Renal cortex interstitium (tissue), 11 donors: Measurements from ENCODE around the gene TPPP. TPM values are rescaled to one million over a fixed set of nuclear protein-coding genes. Genes with fewer than 3 reads are reported as not detected.
A peak's percentile ranks its signal among the peaks of the same experiment; 100 is the strongest.

ENCODE experiments used
- DNase-seq, 11 donors: peaks; one replicate each; pipeline ENCODE4 v3.0.0-alpha.2; 2013; ENCODE audit warnings: low read depth in 9 of 11, low spot score in 4 of 11; ENCODE audit errors: extremely low read depth in 1 of 11
- polyA plus RNA-seq, 3 donors: library from polyadenylated mRNA; unstranded; fragments of 120-200 nt; gene quantifications; one replicate each; pipeline ENCODE4 v1.2.1, GENCODE V29; 2013; ENCODE audit not compliant: insufficient read length in 3 of 3

The TPPP gene
- polyA plus RNA-seq, 3 donors = 3.5 to 8.4 (median 3.9) TPM

DNA sequence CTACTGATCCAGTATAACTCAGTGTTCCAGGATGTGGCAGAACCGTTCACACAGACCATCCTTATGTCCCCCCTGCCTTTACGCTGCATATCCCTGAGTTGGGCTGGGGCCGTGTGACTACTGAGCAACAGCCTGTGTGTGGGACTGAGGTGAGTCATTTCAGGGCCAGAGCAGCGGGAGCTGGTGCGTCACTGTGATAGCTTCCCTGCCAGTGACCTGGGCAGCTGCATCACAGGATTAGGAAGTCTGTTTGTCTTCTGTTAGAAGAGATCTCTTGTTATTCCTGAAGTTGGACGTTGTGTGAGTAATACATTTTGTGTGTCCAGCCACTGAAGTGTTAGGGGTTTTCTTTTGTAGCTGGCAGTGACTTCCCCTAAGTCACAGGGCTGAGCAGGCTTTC, 35.6 kb downstream of the TPPP start:
- DNase-seq = no peak

- no peak for DNase-seq
Measured at GRCh38 chr5:655406-655805, 37.7 kb downstream of the TPPP start.

DNA sequence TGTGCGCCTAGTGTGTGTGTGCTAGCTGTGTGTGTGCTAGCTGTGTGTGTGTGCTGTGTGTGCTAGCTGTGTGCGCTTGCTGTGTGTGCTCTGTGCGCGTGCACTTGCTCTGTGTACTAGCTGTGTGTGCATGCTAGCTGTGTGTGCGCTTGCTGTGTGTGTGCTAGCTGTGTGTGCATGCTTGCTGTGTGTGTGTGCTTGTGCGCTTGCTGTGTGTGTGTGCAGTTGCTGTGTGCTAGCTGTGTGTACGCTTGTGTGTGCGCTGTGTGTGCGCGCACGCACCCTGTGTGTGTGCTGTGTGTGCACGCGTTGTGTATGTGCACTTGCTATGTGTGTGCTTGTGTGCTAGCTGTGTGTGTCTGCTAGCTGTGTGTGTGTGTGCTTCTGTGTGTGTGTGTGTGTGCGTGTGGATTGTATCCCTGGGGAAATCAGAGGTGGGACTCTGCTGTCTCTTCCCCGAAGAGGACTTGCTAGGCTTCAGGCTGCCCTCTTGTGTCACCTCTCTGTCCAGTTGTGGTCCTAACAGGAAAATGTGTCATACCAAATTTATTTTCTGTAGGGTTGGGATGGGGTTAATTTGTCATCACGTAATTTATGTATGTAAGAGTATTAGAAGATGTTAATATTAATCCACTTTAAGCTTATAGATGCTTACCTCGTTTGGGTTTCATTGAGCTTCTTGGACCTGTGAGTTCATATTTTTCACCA, 38.9 kb downstream of the TPPP start:
- DNase-seq = no peak

DNA sequence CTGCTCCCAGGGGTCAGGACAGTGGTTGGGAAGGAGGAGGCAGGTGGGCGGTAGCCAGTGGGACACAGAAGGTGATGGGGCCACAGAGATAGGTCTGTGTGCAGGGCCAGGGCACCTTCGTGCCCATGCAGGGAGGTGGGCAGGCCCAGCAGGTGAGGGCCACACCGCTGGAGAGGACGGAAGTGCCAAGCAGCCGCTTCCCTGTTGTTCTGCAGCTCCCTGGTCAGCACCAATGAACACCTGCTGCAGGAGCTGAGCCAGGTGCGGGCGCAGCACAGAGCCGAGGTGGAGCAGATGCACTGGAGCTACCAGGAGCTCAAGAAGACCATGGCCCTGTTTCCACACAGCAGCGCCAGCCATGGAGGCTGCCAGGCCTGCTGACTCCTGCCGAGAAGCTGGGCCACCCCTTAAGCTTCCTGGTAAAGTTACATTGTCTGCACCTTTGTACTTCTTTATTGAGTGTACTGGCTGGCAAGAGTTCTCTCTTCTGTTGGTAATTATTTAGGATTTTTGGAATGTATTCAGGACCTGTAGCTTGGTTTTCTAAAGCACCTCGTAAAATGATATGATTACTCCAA, 40.3 kb downstream of the TPPP start:
- DNase-seq = no peak

DNA sequence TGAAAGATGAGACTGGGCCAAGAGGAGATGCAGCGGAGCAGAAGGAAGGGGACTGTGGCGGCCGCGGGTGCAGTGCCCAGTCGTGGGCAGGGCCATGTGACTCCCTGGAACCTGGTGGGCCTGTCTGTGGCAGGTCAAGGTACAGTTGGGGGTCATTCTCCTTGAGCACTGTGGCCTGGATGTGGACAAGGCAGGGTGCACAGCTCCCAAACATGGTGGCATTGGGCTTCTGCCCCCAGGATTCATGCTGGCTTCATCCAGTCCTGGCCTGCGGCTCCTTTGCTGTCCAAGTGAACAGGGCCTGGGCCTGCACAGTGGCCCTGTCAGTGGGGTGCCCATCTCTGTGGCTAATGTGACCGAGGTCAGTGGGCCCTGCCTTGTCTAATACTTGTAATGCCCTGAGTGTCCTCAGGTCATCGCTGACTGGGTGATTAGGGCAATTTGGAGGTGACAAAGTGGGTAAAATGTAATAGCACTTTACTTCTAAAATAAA, 41.1 kb downstream of the TPPP start:
- no peak for DNase-seq

DNA sequence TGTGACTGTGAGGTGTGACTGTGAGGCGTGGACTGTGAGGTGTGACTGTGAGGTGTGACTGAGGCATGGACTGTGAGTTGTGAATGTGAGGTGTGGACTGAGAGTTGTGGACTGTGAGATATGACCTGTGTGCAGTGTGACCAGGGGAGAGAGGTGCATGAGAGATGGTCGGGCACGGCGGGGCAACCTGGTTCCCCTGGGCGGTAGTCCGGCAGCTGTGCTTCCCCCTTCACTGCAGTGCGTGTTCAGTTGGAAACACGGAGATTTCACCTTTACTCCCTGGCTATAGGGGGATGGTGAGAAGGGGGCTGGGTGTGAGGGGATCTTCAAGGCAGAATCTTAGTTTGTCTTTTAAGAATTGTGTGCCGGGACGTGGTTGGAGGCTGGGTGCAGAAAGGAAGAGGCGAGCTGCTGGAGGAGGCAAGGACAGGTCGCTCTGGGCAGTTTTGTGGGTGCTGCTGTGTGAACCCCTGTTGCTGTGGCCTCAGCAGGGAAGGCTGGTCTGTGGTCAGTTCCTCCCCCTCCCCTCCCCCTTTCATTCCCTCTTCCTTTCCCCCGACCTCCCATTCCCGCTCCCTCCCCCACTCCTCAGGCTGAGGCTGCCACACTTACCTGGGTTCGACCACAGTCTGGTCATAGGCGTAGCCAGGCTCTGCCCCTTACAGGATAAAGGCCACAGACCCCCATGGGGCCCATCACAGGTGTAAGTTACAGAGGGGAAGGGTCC, 41.7 kb downstream of the TPPP start:
- DNase-seq = no peak

GRCh38 chr5:647727-648126, 45.4 kb downstream of the TPPP start:
- no peak for DNase-seq

GRCh38 chr5:647311-647710, 45.8 kb downstream of the TPPP start:
- DNase-seq = no peak

DNA sequence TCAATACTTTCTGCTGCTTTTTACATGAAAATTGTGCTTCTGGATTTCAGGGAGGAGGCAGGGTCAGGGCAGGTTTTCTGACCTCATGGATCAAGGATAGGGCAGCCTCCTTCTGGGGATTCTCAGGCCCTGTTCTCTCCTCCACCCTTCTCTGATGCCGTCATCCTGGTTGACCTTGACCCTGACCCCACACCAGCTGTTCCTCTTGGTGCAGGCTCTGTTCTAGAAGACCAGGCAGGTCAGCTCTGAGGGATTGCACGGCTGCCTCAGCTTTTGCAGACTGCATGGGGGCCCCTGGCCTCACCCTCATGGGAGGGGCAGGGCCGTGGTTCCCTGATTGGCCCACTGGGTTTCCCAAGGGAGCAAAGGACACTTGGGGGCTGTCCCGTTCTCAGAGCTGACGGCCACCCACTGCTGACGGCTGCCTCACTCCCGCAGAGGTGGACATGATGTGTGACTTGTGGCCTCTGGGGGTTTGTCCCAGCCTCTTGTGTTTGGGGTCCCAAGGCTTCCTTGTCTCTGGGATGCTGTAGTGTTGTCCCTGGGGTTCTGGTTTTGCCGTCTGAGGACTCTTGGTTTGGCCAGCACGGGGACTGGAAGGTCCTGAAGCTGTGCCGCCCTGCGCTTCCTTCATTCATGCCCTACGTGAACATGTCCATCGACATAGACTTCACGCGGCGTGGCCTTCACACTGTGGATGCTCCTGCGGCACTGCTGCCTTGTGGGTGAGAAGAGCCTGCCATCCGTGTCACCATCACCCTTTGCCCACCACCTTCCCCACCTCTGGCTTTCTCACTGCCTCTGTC, 46.6 kb downstream of the TPPP start:
- DNase-seq = no peak

DNA sequence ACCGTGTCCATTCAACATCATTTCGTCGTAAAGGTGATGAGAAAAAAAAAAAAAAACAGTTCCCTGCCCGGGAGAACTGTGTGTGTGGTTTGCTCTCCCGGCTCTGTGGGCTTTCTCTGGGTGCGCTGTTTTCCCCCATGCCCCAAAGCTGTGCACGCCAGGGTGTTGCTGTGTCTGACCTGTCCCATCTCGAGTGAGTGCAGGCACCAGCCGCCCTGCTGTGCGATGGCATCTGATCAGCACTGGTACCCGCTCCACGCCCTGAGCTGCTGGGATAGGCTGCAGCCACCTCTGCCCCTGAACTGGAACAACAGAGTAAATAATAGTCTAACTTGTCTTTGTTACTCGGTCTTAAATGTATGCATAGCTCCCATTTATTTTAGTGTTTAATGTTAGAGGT, 47.7 kb downstream of the TPPP start:
- DNase-seq = no peak

GRCh38 chr5:644971-645370, 48.2 kb downstream of the TPPP start:
- no peak for DNase-seq

DNA sequence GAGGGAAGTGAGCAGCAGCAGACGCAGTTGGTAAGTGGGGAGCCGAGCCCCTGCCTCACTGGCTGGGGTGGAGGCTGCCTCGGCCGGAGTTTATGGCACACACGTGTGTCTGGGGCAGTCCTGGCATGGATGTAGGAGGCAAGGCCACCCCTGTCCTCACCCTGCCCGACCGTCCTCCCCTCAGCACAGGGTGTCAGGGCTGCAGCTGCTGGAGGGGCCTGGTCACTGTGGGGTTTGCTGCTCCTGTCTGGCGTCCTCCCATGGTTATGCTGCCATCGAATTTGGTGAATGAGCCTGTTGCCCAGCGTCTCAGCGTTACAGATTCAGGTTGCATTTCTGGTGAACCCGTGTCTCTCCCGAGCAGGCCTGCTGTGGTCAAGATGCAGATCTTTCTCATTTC, 48.6 kb downstream of the TPPP start:
- no peak for DNase-seq

DNA sequence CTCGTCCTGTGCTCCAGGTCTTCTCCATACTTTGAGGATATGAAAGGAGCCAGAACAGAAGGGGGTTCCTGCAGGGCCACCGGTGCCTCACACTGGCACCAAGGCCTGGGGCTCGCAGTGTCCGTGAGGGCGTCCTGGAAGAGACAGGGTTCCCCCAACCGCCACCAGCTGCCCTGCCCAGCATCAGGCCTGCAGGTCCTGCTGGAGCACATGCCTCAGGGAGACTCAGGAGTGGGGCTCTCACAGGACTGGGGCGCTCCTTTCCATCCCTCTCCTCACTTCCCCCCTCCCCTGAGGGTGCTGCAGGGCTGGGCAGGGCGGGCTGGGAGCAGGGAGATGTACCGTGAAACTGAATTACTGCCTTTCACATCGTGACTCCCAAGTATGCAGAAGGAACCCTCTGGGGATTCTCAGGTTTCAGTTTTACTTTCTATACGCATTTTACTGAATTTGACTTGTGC, 49.3 kb downstream of the TPPP start:
- peak in 8 of 11 donors; percentile 1 to 39 (median 23) for DNase-seq

- no peak for DNase-seq
Measured at GRCh38 chr5:643351-643801, 49.8 kb downstream of the TPPP start.

DNA sequence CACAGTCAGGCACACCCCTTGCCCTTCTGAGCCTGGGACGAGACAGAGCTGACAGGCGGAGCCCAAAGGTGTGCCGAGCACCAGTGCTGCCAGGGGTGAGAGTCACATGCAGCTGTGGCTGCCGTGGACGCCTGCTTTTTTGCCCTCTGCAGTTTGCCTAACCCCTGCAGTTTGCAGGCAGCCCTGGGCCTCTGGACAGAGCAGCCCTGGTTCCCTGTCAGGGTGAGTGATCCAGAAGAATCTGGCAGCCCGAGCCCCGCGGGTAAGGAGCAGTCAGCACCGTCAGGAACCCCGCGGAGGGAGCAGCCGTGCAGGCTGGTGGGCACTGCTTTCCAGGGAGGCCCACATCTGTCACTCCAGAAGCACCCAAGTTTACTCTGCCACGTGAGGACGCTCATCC, 50.7 kb downstream of the TPPP start:
- no peak for DNase-seq

- DNase-seq = no peak
Measured at GRCh38 chr5:641331-641765, 51.8 kb downstream of the TPPP start.

- DNase-seq = no peak
Measured at GRCh38 chr5:640461-641330, 52.5 kb downstream of the TPPP start.

- DNase-seq = no peak
Measured at GRCh38 chr5:639584-640213, 53.5 kb downstream of the TPPP start.
